NCI-H2081 treated with DMSO at 0.1 percent for 48 hours (cell line): ENCODE results near the gene BMAL1.
"Not testable (repeated sequence)": the region's sequence is repeated elsewhere in the genome, so short reads cannot be mapped to it uniquely, and the experiment has no call there.

Experiments
- DNase-seq: peaks from one replicate; lab custom pipeline; 2025; lab: John Stamatoyannopoulos, UW

Gene BMAL1

DNA sequence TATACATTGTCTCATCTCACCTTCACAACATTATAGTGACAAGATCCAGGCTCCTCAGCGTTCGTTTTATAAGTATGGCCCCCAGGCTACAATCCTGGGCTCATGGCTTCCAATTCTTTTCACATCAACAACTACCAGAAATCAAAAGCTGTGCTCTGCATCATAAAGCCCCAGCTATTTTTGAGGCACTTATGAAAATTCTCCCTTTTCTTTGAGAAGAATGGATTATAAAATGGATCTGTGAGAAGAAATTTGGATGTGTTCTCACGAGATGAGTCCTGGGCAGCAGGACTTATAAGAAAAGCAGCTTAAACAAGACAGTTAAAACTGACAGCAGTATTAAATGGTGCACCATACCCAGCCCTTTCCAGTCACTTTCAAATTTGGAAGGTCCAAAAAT lies 105.2 kb downstream of the BMAL1 start:
- DNase-seq = no peak

DNA sequence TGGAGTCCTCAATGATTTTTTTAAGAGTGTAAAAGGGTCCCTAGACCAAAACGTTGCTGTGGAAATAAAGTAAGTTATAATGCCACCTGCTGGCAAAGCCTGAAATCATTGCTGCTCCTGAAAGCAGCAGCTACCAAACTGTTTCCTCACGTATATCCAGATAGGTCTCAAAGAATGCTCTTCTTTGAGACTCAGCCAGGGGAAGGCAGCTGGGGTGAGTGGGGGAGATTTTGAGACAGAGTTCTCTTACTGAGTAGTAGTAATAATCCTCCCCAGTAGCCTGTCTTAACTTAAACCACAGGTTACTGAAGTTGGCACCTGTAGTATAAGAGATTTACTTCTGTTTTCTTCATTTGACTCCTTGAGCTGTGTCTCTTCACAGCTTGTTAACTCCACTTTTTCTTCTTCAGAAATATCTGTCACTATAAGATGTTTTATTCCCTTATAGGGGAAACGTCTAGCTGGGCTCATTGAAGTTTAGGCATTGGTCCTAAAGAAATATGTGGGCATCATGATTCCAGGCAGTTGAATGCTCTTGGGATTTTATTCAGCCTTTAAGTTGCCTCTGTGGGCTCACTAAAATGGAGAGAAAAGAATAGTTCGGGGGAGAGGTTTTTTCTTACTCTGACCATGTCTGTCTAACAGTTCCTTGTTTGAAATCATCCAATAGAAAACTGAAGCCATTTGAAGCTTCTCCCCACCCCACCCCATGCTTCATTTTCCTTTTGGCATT lies 107.5 kb downstream of the BMAL1 start:
- DNase-seq = no peak

DNA sequence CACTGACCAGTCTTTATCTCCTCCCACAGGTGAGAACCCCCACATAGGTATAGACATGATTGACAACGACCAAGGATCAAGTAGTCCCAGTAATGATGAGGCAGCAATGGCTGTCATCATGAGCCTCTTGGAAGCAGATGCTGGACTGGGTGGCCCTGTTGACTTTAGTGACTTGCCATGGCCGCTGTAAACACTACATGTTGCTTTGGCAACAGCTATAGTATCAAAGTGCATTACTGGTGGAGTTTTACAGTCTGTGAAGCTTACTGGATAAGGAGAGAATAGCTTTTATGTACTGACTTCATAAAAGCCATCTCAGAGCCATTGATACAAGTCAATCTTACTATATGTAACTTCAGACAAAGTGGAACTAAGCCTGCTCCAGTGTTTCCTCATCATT lies 109.0 kb downstream of the BMAL1 start:
- no peak for DNase-seq

DNA sequence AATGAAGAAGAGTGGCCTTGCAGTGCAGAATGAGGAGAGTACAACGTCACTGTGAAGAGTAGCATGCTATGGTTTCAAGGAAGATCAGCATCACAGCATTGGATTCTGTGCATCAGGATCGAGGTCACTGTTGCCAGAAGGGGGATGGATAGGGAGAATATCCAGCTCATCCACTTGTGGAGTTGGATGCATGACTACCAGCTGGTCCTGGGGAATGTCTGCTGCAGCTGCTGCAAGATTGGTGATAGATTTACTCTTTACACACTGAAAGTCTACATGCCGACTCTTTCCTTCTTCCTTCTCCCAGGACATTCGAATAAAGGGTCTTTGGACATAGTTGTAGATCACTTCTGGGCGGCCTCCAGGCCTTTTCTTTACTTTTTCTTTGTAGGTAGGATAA lies 111.2 kb downstream of the BMAL1 start:
- DNase-seq = no peak

DNA sequence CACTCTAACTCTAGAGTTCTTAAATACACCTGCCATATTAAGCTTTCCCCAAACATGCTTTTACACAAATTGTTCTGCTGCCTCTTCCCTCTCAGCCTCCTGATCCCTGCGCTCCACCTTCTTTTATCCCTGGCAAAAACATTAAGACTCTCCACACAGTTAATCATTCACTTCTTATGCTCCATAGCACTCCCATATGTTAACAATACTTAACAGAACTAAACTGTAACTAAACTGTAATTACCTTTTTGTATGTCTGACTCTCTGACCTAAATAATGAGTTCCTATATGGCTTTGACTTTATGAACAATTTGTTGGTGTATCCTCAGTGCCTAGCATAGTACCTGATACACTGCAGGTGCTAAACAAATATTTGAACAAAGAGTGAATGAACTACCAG lies 113.6 kb downstream of the BMAL1 start:
- DNase-seq = no peak

DNA sequence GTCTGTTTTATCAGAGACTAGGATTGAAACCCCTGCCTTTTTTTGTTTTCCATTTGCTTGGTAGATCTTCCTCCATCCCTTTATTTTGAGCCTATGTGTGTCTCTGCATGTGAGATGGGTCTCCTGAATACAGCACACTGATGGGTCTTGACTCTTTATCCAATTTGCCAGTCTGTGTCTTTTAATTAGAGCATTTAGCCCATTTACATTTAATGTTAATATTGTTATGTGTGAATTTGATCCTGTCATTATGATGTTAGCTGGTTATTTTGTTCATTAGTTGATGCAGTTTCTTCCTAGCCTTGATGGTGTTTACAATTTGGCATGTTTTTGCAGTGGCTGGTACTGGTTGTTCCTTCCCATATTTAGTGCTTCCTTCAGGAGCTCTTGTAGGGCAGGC lies 120.7 kb downstream of the BMAL1 start:
- DNase-seq = not testable (repeated sequence)

DNA sequence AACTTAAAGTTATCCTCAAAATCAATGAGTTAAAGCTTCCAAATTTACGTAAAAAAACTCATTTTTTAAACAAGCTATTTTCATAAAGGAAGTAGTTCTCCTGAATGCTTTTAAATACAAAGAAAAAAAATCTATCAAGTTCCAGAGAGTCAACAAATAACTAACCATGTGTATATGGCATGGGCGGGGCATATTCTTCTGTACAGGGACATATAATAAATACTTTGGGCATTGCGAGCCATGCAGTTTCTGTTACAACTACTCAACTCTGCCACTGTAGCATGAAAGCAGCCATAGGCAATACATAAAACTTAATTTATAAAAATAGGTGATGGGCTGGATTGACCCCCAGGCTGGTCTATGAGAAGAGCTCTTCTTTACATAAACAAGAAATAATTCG lies 127.6 kb downstream of the BMAL1 start:
- no peak for DNase-seq

DNA sequence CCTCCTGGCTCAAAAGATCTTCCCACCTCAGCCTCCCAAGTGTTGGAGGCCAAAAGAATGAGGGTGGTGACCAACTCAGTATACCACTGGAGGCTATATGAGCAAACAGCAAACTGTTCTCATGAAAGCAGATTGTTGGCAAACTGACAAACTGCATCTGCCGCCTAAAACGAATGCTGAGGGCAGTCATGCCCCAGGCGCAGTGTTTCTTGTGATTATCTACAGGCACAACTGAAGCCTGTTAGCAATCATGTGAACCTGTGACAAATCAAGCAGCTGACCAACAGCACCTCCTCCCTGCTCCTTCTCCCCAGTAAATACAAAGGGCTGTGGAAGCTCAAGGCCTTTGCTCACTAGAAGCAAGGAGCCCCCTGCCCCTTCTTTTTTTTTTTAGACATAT lies 137.6 kb downstream of the BMAL1 start:
- DNase-seq = no peak

DNA sequence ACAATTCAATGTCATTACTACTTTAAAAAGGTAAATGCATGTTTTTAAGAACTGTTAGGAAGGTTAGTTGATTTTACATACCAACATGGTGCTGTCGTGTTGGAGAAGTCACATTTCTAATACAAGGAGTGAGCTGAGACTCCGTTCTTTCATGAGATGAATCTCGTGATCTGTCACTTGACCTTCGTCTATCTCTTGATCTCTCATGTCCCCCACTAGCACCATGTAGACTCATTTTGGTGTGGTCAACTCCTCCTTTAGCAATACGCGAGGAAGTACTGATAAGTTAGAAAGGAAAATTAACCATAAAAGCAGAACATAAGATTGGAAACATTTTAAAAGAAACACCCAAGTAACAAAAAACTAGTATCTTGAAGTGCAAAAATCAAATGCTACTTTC lies 144.0 kb downstream of the BMAL1 start:
- DNase-seq = no peak

DNA sequence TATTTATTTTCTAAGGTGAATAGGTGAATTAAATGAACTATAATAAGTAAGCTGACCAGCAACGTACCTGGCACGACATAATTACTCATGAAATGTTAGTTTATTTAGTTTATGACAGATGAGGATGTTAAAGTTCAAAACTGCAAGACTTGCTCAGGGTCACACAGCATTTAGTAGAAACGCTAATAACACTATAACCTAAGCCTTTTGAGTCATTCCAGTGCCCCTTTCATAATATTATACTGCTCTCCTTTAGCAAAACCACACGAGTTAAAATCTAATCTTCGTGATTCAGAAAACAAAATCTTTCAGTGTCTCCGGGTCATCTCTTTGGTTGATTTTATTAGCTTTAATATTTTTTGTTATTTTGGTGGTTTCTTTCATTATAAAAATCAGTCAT lies 145.8 kb downstream of the BMAL1 start:
- no peak for DNase-seq

DNA sequence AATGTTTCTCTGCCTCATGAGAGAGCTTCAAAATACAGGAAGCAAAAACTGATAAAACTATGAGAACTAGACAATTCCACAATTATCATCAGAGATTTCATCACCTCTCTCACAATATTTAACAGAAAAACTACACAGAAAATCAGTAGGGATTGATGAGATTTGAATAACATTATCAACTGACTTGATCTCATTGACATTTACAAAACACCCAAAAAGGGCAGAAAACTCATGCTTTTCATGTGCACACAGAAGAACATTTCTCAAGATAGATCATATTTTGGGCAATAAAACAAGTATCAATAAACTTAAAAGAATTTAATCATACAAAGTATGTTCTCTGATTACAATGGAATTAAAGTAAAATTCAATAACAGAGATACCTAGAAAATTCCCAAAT lies 149.8 kb downstream of the BMAL1 start:
- DNase-seq = no peak

DNA sequence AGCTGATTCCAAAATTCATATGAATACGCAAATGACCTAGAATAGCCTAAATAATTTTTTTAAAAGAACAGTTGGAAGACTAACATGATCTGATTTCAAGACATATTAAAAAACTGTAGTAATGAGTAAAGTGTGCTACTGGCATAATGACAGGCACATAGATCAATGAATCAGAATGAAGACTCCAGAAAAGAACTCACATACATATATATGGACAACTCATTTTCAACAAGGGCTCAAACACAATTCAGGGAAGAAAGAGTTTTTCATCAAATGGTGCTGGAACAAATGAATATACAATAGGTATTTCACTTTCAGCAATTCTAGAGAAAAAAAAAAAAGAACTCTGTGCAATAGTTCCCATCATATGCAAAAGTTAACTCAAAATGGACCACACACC lies 151.7 kb downstream of the BMAL1 start:
- DNase-seq = no peak

DNA sequence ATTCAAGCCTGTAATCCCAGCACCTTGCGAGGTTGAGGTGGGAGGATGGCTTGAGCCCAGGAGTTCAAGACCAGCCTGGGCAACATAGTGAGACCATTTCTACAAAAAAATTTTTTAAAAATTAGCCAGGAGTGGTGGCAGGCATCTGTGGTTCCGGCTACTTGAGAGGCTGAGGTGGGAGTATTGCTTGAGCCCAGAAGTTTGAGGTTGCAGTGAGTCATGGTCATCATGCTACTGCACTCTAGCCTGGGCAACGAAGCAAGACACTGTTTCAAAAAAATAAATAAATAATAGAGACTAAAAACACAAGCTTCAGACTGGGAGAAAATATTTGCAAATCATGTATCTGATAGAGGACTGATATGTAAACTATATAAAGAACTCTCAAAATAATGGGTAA lies 152.2 kb downstream of the BMAL1 start:
- DNase-seq = no peak

DNA sequence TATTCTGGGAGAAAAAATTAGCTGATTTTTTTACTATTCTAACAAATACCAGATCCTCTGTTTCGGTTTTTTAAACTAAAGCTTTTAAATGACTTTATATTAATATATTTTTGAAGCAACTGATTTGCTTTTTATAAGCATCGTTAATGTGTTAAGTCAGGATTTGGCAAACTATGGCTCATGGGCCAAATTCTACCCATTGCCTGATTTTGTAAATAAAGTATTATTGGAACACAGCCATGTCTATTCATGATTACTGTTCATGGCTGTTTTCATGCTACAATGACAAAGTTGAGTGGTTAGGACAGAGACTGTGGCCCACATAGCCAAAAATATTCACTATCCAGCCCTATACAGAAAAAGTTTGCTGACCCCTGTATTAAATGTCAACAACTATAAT lies 155.8 kb downstream of the BMAL1 start:
- DNase-seq = no peak

DNA sequence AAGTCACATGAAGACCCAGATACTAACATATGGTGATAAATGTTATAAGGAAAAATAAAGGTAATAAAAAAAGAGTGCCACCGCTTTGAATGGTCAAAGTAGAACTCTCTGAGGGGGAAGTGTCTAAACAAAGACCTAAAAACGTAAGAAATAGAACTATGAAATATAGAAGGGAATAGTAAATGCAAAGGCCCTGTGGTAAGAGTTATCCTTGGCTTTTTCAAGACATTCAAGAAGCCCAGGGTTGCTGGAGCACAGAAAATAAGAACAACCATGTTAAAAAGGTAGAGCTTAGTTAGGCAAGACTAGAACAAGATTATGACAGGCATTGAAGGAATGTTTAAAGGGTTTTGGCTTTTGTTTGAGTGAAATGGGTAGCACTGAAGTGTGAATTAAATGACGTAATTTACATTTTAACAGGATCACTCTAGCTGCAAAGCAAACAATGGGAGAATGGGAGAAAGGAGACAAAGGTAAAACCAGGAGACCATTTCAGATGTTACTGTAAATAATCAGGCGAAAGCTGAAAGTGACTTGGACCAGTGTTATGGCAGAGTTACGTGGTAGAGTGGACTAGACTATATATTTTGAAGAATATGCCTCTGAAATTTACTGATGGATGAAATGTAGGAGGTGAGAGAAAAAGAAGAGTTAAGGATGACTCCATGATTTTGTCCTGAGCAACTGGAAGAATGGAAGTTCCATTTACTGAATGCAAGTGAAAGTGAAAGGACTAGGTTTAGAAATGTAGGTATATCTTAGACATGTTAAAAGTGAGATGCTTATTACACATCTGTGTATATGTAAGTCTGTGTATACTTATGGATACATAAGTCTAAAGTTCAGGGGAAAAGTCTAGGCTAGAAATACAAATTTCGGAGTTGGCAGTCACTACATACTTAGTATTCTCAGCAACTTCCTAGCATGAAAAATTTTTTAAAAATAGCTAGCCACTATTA lies 156.9 kb downstream of the BMAL1 start:
- DNase-seq = no peak

DNA sequence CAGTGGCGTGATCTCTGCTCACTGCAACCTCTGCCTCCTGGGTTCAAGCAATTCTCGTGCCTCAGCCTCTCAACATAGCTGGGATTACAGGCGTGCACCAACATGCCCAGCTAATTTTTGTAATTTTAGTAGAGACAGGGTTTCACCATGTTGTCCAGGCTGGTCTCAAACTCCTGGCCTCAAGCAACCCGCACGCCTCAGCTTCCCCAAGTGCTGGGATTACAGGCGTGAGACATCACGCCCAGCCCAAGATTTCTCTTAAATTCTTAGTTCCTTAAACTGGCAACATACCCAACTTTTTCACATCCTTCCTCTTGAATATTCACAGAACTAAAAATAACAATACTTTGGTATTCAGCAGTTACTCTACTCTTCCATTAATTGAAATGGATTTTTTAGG lies 159.2 kb downstream of the BMAL1 start:
- DNase-seq = not testable (repeated sequence)
